HepG2 (cell line): Measurements from ENCODE around the gene G6PD. TPM values are rescaled to one million over a fixed set of nuclear protein-coding genes. Genes with fewer than 3 reads are reported as not detected.

Experiments used
- CC2D1A ChIP-seq: sonication (generic); formaldehyde crosslinking; IDR thresholded peaks from 2 replicates; pipeline ENCODE4 v1.8.1; 2023; ENCODE audit warnings: mild to moderate bottlenecking, missing genetic modification reagents
- CEBPG ChIP-seq: IDR thresholded peaks from 2 replicates; pipeline ENCODE4 v1.6.1; 2016
- DR1 ChIP-seq: sonication (generic); formaldehyde crosslinking; IDR thresholded peaks from 2 replicates; pipeline ENCODE4 v1.8.0; 2021; ENCODE audit warnings: mild to moderate bottlenecking, missing genetic modification reagents, inconsistent platforms
- HNRNPLL ChIP-seq: fragments of 200-400 bp; formaldehyde crosslinking; IDR thresholded peaks from 2 replicates; pipeline ENCODE4 v1.6.1; 2017; ENCODE audit warnings: mild to moderate bottlenecking, low read depth, low read length; ENCODE audit not compliant: poor library complexity, severe bottlenecking
- HOXA5 ChIP-seq: sonication (generic); formaldehyde crosslinking; IDR thresholded peaks from 2 replicates; pipeline ENCODE4 v1.4.0; 2020; ENCODE audit warnings: missing genetic modification reagents
- MAX ChIP-seq: IDR thresholded peaks from 2 replicates; pipeline ENCODE4 v1.6.1; 2012; ENCODE audit warnings: inconsistent platforms
- MIXL1 ChIP-seq: IDR thresholded peaks from 2 replicates; pipeline ENCODE4 v1.6.1; 2016
- NFYC ChIP-seq: IDR thresholded peaks from 2 replicates; pipeline ENCODE4 v1.6.1; 2016; ENCODE audit warnings: missing genetic modification reagents, missing compliant biosample characterization
- PCBP1 ChIP-seq: fragments of 200-400 bp; formaldehyde crosslinking; IDR thresholded peaks from 2 replicates; pipeline ENCODE4 v1.6.1; 2017; ENCODE audit warnings: mild to moderate bottlenecking, low read depth, low read length, borderline replicate concordance
- RBFOX2 ChIP-seq: fragments of 200-400 bp; formaldehyde crosslinking; IDR thresholded peaks from 2 replicates; pipeline ENCODE4 v1.6.1; 2017; ENCODE audit warnings: low read depth, mild to moderate bottlenecking, low read length
- RBM22 ChIP-seq: fragments of 200-400 bp; formaldehyde crosslinking; optimal IDR thresholded peaks from 2 replicates; pipeline ENCODE3; 2017; ENCODE audit warnings: mild to moderate bottlenecking, low read length, moderate library complexity
- RXRB ChIP-seq: IDR thresholded peaks from 2 replicates; pipeline ENCODE4 v1.6.1; 2016; ENCODE audit warnings: borderline replicate concordance, missing genetic modification reagents, missing compliant biosample characterization
- TOPORS ChIP-seq: sonication (generic); formaldehyde crosslinking; IDR thresholded peaks from 2 replicates; pipeline ENCODE4 v1.8.0; 2023; ENCODE audit warnings: mild to moderate bottlenecking, missing genetic modification reagents
- ZBTB1 ChIP-seq: sonication (generic); formaldehyde crosslinking; IDR thresholded peaks from 2 replicates; pipeline ENCODE4 v1.4.0; 2020; ENCODE audit warnings: missing genetic modification reagents, borderline replicate concordance
- ZFY ChIP-seq: sonication (generic); formaldehyde crosslinking; IDR thresholded peaks from 2 replicates; pipeline ENCODE4 v1.4.0; 2020; ENCODE audit warnings: missing genetic modification reagents
- ZHX1 ChIP-seq: sonication (generic); formaldehyde crosslinking; IDR thresholded peaks from 2 replicates; pipeline ENCODE4 v1.8.1; 2022; ENCODE audit warnings: low read depth, mild to moderate bottlenecking, missing genetic modification reagents
- ZKSCAN5 ChIP-seq: sonication (generic); formaldehyde crosslinking; IDR thresholded peaks from 2 replicates; pipeline ENCODE4 v1.5.1; 2020; ENCODE audit warnings: mild to moderate bottlenecking, missing genetic modification reagents
- ZNF124 ChIP-seq: sonication (generic); formaldehyde crosslinking; IDR thresholded peaks from 2 replicates; pipeline ENCODE4 v1.4.0; 2020; ENCODE audit warnings: missing genetic modification reagents
- ZNF17 ChIP-seq: sonication (generic); formaldehyde crosslinking; IDR thresholded peaks from 2 replicates; pipeline ENCODE4 v1.5.0; 2020; ENCODE audit warnings: mild to moderate bottlenecking, missing genetic modification reagents
- ZNF253 ChIP-seq: sonication (generic); formaldehyde crosslinking; IDR thresholded peaks from 2 replicates; pipeline ENCODE4 v1.8.0; 2022; ENCODE audit warnings: mild to moderate bottlenecking, missing genetic modification reagents, borderline replicate concordance
- ZNF318 ChIP-seq: sonication (generic); formaldehyde crosslinking; IDR thresholded peaks from 2 replicates; pipeline ENCODE4 v1.4.0; 2020; ENCODE audit warnings: mild to moderate bottlenecking, missing genetic modification reagents
- polyA plus RNA-seq, 8 experiments: library from polyadenylated mRNA; depleted of rRNA in 3 of 8; stranded (reverse) in 7 of 8; unstranded in 1 of 8; fragments of >200 nt; fragmentation: Illumina TruSeq in 4 of 8; extraction: Trizol in 4 of 8; gene quantifications; 2 replicates each; pipeline versions ENCODE4 v1.2.1 to v1.2.3, GENCODE V29; 2011 to 2016; ENCODE audit warnings: low read depth in 4 of 8, missing spikeins in 1 of 8, mixed read lengths in 1 of 8; ENCODE audit not compliant: insufficient read depth in 1 of 8
- total RNA-seq, 5 experiments: library from RNA; depleted of rRNA; stranded (reverse); fragments of >200 nt; fragmentation: Illumina TruSeq; extraction: Trizol; gene quantifications; 2 replicates each; pipeline ENCODE4 v1.2.3, GENCODE V29; 2016; ENCODE audit warnings: low read depth in 1 of 5

The G6PD gene
- total and polyA plus RNA-seq, 2 of the 13 experiments (the other 11 are each of a cell fraction or from before 2014, with no cell fraction given), result 18.8 to 28.8 TPM

- no peak for TF ChIP-seq ZNF318 (CRISPR knock-in tag)
- no peak for TF ChIP-seq ZKSCAN5 (CRISPR knock-in tag)
- no peak for TF ChIP-seq CEBPG (CRISPR knock-in tag)
- TF ChIP-seq RBFOX2, result peak; percentile 64
- TF ChIP-seq RBM22, result no peak
- TF ChIP-seq CC2D1A (CRISPR knock-in tag), result no peak
- TF ChIP-seq HNRNPLL, result peak; percentile 47
- TF ChIP-seq MIXL1, result no peak
- peak; percentile 46; the same call in 1 of the 2 replicates for TF ChIP-seq MAX
- peak; percentile 34; the same call in 1 of the 2 replicates for TF ChIP-seq RXRB (CRISPR knock-in tag)
- peak; percentile 59; the same call in 1 of the 2 replicates for TF ChIP-seq HOXA5 (CRISPR knock-in tag)
- TF ChIP-seq DR1 (CRISPR knock-in tag), result no peak
- TF ChIP-seq TOPORS (CRISPR knock-in tag), result no peak
- TF ChIP-seq PCBP1, result no peak
- TF ChIP-seq ZNF17 (CRISPR knock-in tag), result no peak
- TF ChIP-seq ZNF253 (CRISPR knock-in tag), result no peak
- peak; percentile 50 for TF ChIP-seq NFYC (CRISPR knock-in tag)
- no peak for TF ChIP-seq ZBTB1
- TF ChIP-seq ZFY (CRISPR knock-in tag), result peak; percentile 45; the same call in 1 of the 2 replicates
- TF ChIP-seq ZHX1 (CRISPR knock-in tag), result no peak
- TF ChIP-seq ZNF124 (CRISPR knock-in tag), result no peak
These were observed 29.4 kb downstream of the G6PD start (continued) for GRCh38 chrX:154517101-154517781.
